HepG2 (cell line): ENCODE data around the gene ACSM3. TPM values are rescaled to one million over a fixed set of nuclear protein-coding genes. Genes with fewer than 3 reads are reported as not detected.

Experiments used
- BCLAF1 ChIP-seq: fragments of 450-650 bp; IDR thresholded peaks from 2 replicates; pipeline ENCODE4 v1.6.1; 2017; ENCODE audit warnings: mild to moderate bottlenecking
- CERS6 ChIP-seq: sonication (generic); formaldehyde crosslinking; IDR thresholded peaks from 2 replicates; pipeline ENCODE4 v1.5.0; 2020; ENCODE audit warnings: missing genetic modification reagents
- DNMT1 ChIP-seq: sonication (generic); formaldehyde crosslinking; IDR thresholded peaks from 2 replicates; pipeline ENCODE4 v1.5.1; 2020; ENCODE audit warnings: mild to moderate bottlenecking, missing genetic modification reagents
- FOXJ3 ChIP-seq: sonication (generic); formaldehyde crosslinking; IDR thresholded peaks from 2 replicates; pipeline ENCODE4 v1.4.0; 2020; ENCODE audit warnings: missing genetic modification reagents, mild to moderate bottlenecking, borderline replicate concordance
- GABPB1 ChIP-seq: IDR thresholded peaks from 2 replicates; pipeline ENCODE4 v1.6.1; 2016; ENCODE audit warnings: mild to moderate bottlenecking, missing genetic modification reagents, moderate library complexity, missing compliant biosample characterization
- HDAC1 ChIP-seq: sonication (generic); formaldehyde crosslinking; IDR thresholded peaks from 2 replicates; pipeline ENCODE4 v1.5.1; 2020; ENCODE audit warnings: mild to moderate bottlenecking, missing genetic modification reagents
- KDM1A ChIP-seq: IDR thresholded peaks from 2 replicates; pipeline ENCODE4 v1.6.1; 2016; ENCODE audit warnings: missing compliant biosample characterization
- MTF1 ChIP-seq: sonication (generic); formaldehyde crosslinking; IDR thresholded peaks from 2 replicates; pipeline ENCODE4 v1.5.0; 2020; ENCODE audit warnings: missing genetic modification reagents
- MXI1 ChIP-seq: IDR thresholded peaks from 3 replicates; pipeline ENCODE4 v1.6.1; 2012; ENCODE audit warnings: low read depth, low read length, inconsistent platforms, borderline replicate concordance
- NBN ChIP-seq: fragments of 450-650 bp; conservative IDR thresholded peaks from 2 replicates; pipeline ENCODE4 v1.6.1; 2017
- RBAK ChIP-seq: sonication (generic); formaldehyde crosslinking; IDR thresholded peaks from 2 replicates; pipeline ENCODE4 v1.5.1; 2020; ENCODE audit warnings: mild to moderate bottlenecking, missing genetic modification reagents
- RFX3 ChIP-seq: IDR thresholded peaks from 2 replicates; pipeline ENCODE4 v1.6.1; 2016; ENCODE audit warnings: missing biosample characterization, missing genetic modification reagents
- SOX13 ChIP-seq, 3 experiments: fragments of 450-650 bp in 1 of 3; sonication (generic) in 1 of 3; formaldehyde crosslinking in 1 of 3; IDR thresholded peaks in 2 of 3; conservative IDR thresholded peaks in 1 of 3; 2 replicates each; pipeline versions ENCODE4 v1.5.0 to v1.6.1; 2016 to 2020; ENCODE audit warnings: antibody characterized with exemption in 1 of 3, mild to moderate bottlenecking in 1 of 3, missing compliant biosample characterization in 1 of 3, missing genetic modification reagents in 1 of 3, moderate library complexity in 1 of 3
- SRF ChIP-seq: IDR thresholded peaks from 2 replicates; pipeline ENCODE4 v1.6.1; 2011; ENCODE audit warnings: mild to moderate bottlenecking, low read depth, low read length, moderate library complexity
- THYN1 ChIP-seq: sonication (generic); formaldehyde crosslinking; IDR thresholded peaks from 2 replicates; pipeline ENCODE4 v1.8.1; 2023; ENCODE audit warnings: low read depth, mild to moderate bottlenecking, moderate library complexity, missing genetic modification reagents, borderline replicate concordance
- ZNF10 ChIP-seq: sonication (generic); formaldehyde crosslinking; IDR thresholded peaks from 2 replicates; pipeline ENCODE4 v1.4.0; 2020; ENCODE audit warnings: mild to moderate bottlenecking, low read depth, missing genetic modification reagents, borderline replicate concordance
- ZNF142 ChIP-seq: sonication (generic); formaldehyde crosslinking; IDR thresholded peaks from 2 replicates; pipeline ENCODE4 v1.4.0; 2020; ENCODE audit warnings: missing genetic modification reagents
- ZNF224 ChIP-seq: sonication (generic); formaldehyde crosslinking; IDR thresholded peaks from 2 replicates; pipeline ENCODE4 v1.5.0; 2020; ENCODE audit warnings: mild to moderate bottlenecking, missing genetic modification reagents
- ZNF570 ChIP-seq: sonication (generic); formaldehyde crosslinking; IDR thresholded peaks from 2 replicates; pipeline ENCODE4 v1.4.0; 2020; ENCODE audit warnings: mild to moderate bottlenecking, missing genetic modification reagents, borderline replicate concordance
- ZNF768 ChIP-seq: sonication (generic); formaldehyde crosslinking; IDR thresholded peaks from 2 replicates; pipeline ENCODE4 v1.4.0; 2020; ENCODE audit warnings: missing genetic modification reagents
- polyA plus RNA-seq, 8 experiments: library from polyadenylated mRNA; depleted of rRNA in 3 of 8; stranded (reverse) in 7 of 8; unstranded in 1 of 8; fragments of >200 nt; fragmentation: Illumina TruSeq in 4 of 8; extraction: Trizol in 4 of 8; gene quantifications; 2 replicates each; pipeline versions ENCODE4 v1.2.1 to v1.2.3, GENCODE V29; 2011 to 2016; ENCODE audit warnings: low read depth in 4 of 8, missing spikeins in 1 of 8, mixed read lengths in 1 of 8; ENCODE audit not compliant: insufficient read depth in 1 of 8
- total RNA-seq, 5 experiments: library from RNA; depleted of rRNA; stranded (reverse); fragments of >200 nt; fragmentation: Illumina TruSeq; extraction: Trizol; gene quantifications; 2 replicates each; pipeline ENCODE4 v1.2.3, GENCODE V29; 2016; ENCODE audit warnings: low read depth in 1 of 5

ACSM3 gene
- total and polyA plus RNA-seq, 2 of the 13 experiments (the other 11 are each of a cell fraction or from before 2014, with no cell fraction given), result 74.0 to 108 TPM

GRCh38 chr16:20741554-20742285, 22.1 kb upstream of the ACSM3 start, which contains the start of gene THUMPD1 (continued):
- TF ChIP-seq FOXJ3 (CRISPR knock-in tag) (peak; percentile 82; the same call in 1 of the 2 replicates), THYN1 (CRISPR knock-in tag) (no peak), ZNF10 (no peak), ZNF142 (CRISPR knock-in tag) (peak; percentile 75), NBN (no peak), RBAK (CRISPR knock-in tag) (peak; percentile 75; the same call in 1 of the 2 replicates), KDM1A (CRISPR knock-in tag) (peak; percentile 55; the same call in 1 of the 2 replicates), SRF (peak; percentile 92), SOX13 (IDR thresholded peaks at IDR 0.05) (peak; percentile 45), SOX13 (CRISPR knock-in tag; conservative IDR thresholded peaks at IDR 0.05 in 1 of 2, IDR thresholded peaks at IDR 0.05 in 1 of 2) (peak in 1 of 2 experiments; percentile 79; a peak in 2 of 4 replicates), BCLAF1 (no peak), CERS6 (peak; percentile 27; the same call in 1 of the 2 replicates), GABPB1 (CRISPR knock-in tag) (peak; percentile 91), HDAC1 (peak; percentile 98), MXI1 (peak; percentile 80; the same call in 2 of the 3 replicates), ZNF570 (CRISPR knock-in tag) (no peak), RFX3 (CRISPR knock-in tag) (peak; percentile 43), DNMT1 (CRISPR knock-in tag) (peak; percentile 95; the same call in 1 of the 2 replicates), ZNF768 (peak; percentile 88), MTF1 (CRISPR knock-in tag) (peak; percentile 58), ZNF224 (CRISPR knock-in tag) (peak; percentile 82)
